GM12878 (cell line): Measurements from ENCODE around the gene PHKG2. TPM values are rescaled to one million over a fixed set of nuclear protein-coding genes. Genes with fewer than 3 reads are reported as not detected.

Experiments
- BHLHE40 ChIP-seq, 2 experiments: fragments of 450-650 bp in 1 of 2; IDR thresholded peaks; 2 replicates each; pipeline ENCODE4 v1.6.1; 2011 to 2017; ENCODE audit warnings: low read depth in 2 of 2, borderline replicate concordance in 1 of 2, improper control_type of control experiment in 1 of 2, low read length in 1 of 2, mild to moderate bottlenecking in 1 of 2
- CHD2 ChIP-seq: IDR thresholded peaks from 2 replicates; pipeline ENCODE4 v1.6.1; 2011; ENCODE audit warnings: low read depth, low read length, improper control_type of control experiment, borderline replicate concordance
- CREB1 ChIP-seq: IDR thresholded peaks from 2 replicates; pipeline ENCODE4 v1.6.1; 2012; ENCODE audit warnings: low read depth, mild to moderate bottlenecking, inconsistent platforms
- GATAD2B ChIP-seq: fragments of 450-650 bp; conservative IDR thresholded peaks from 2 replicates; pipeline ENCODE4 v1.6.1; 2017; ENCODE audit warnings: low read depth, mild to moderate bottlenecking, moderate library complexity
- IKZF1 ChIP-seq: fragments of 450-650 bp; conservative IDR thresholded peaks from 2 replicates; pipeline ENCODE4 v1.6.1; 2017; ENCODE audit warnings: antibody characterized with exemption, mild to moderate bottlenecking
- MEF2B ChIP-seq: fragments of 450-650 bp; IDR thresholded peaks from 2 replicates; pipeline ENCODE4 v1.6.1; 2018; ENCODE audit warnings: mild to moderate bottlenecking, moderate library complexity; ENCODE audit not compliant: partially characterized antibody, poor library complexity, severe bottlenecking
- PAX5 ChIP-seq: IDR thresholded peaks from 2 replicates; pipeline ENCODE4 v1.6.1; 2011; ENCODE audit warnings: low read depth, low read length, borderline replicate concordance
- PAX8 ChIP-seq: fragments of 450-650 bp; IDR thresholded peaks from 2 replicates; pipeline ENCODE4 v1.6.1; 2017; ENCODE audit warnings: mild to moderate bottlenecking, moderate library complexity
- RELA ChIP-seq: fragments of 450-650 bp; IDR thresholded peaks from 2 replicates; pipeline ENCODE4 v1.8.0; 2014; ENCODE audit warnings: borderline replicate concordance; ENCODE audit not compliant: partially characterized antibody
- TCF12 ChIP-seq: IDR thresholded peaks from 2 replicates; pipeline ENCODE4 v1.6.1; 2011; ENCODE audit warnings: low read depth, mild to moderate bottlenecking, low read length
- ZSCAN29 ChIP-seq: fragments of 450-650 bp; IDR thresholded peaks from 2 replicates; pipeline ENCODE4 v1.6.1; 2017; ENCODE audit warnings: mild to moderate bottlenecking, moderate library complexity
- polyA plus RNA-seq, 11 experiments: library from polyadenylated mRNA; depleted of rRNA in 4 of 11; unstranded in 6 of 11; stranded (reverse) in 5 of 11; fragments of >200 nt; fragmentation: Nextera tagmentation in 4 of 11; fragmentation: Illumina TruSeq in 1 of 11; extraction: Ambion mirVana in 4 of 11; extraction: Trizol in 1 of 11; gene quantifications; 1 replicate in 1 of 11; 2 replicates in 10 of 11; pipeline versions ENCODE4 v1.2.1 to v1.2.3, GENCODE V29; 2011 to 2016; ENCODE audit warnings: inconsistent platforms in 2 of 11, missing spikeins in 2 of 11, low read depth in 1 of 11
- total RNA-seq, 4 experiments: library from RNA; depleted of rRNA in 3 of 4; stranded (reverse); fragments of >200 nt in 3 of 4; fragmentation: Illumina TruSeq in 1 of 4; extraction: Trizol in 1 of 4; gene quantifications; 2 replicates each; pipeline versions ENCODE4 v1.2.1 to v1.2.3, GENCODE V29; 2013 to 2021
- TF ChIP-seq, protein P1 (sequence below): IDR thresholded peaks from 2 replicates; pipeline ENCODE4 v1.6.1; 2011; ENCODE audit warnings: mild to moderate bottlenecking, low read depth, low read length, moderate library complexity; ENCODE audit not compliant: insufficient replicate concordance
- TF ChIP-seq, protein P2 (sequence below): IDR thresholded peaks from 2 replicates; pipeline ENCODE4 v1.6.1; 2012; ENCODE audit warnings: low read depth, low read length, improper control_type of control experiment
- TF ChIP-seq, protein P3 (sequence below): IDR thresholded peaks from 2 replicates; pipeline ENCODE4 v1.6.1; 2012; ENCODE audit warnings: low read depth, low read length, improper control_type of control experiment
- TF ChIP-seq, protein P4 (sequence below): fragments of 450-650 bp; formaldehyde crosslinking; IDR thresholded peaks from 2 replicates; pipeline ENCODE4 v1.4.0; 2020; ENCODE audit warnings: mild to moderate bottlenecking, moderate library complexity

Gene PHKG2
- total and polyA plus RNA-seq, 10 of the 15 experiments (the other 5 are each of a cell fraction or from before 2014, with no cell fraction given): 5.2 to 50.1 (median 37.2) TPM

DNA sequence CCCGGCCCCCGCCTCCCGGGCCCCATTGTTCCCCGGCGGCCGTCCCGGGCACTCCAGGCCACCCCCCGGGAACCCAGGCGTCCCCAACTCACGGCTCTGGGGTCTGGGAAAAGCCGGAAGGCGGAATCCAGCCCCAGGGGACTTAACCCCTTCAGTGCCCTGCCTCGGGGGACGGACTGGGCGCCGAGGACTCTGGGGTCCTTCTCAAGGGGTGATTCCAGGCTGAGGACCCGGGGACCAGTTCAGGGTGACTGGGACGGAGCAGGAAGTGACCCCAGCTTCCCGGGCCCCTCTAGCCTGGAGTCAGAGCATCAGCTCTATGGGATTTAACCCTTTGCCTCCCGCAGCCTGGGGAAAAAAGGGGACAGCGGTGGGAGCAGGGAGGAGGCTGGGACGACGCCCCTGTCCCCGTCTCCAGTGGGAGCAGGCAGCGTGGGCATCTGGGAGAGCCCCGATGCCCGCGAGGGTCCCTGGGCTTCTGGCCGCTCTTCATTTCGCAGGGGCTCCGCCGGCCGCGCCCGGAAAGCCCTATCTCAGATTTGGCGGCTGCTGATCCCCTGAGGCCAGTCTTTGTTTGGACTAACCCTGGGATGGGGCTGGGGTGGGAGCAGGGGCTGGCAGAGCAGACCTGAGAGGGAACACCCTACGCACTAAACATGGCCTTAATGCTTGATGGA lies 38.8 kb downstream of the PHKG2 start, which contains the start of gene ZNF629 (continued):
- TF ChIP-seq, protein P1, sequence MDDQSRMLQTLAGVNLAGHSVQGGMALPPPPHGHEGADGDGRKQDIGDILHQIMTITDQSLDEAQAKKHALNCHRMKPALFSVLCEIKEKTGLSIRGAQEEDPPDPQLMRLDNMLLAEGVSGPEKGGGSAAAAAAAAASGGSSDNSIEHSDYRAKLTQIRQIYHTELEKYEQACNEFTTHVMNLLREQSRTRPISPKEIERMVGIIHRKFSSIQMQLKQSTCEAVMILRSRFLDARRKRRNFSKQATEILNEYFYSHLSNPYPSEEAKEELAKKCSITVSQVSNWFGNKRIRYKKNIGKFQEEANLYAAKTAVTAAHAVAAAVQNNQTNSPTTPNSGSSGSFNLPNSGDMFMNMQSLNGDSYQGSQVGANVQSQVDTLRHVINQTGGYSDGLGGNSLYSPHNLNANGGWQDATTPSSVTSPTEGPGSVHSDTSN: no peak
- TF ChIP-seq PAX8 (no peak), TCF12 (0 out of 2 replicates have a peak, but pooled peaks have one; percentile 11), IKZF1 (peak; percentile 63), GATAD2B (peak; percentile 35; the same call in 1 of the 2 replicates), ZSCAN29 (no peak), CREB1 (no peak), RELA (no peak), MEF2B (peak; percentile 38), PAX5 (no peak), BHLHE40 (IDR thresholded peaks at IDR 0.05; ENCODE audit: borderline replicate concordance in 1 of 2, low read depth in 2 of 2, low read length in 1 of 2) (no peak), CHD2 (no peak)
- TF ChIP-seq, protein P2, sequence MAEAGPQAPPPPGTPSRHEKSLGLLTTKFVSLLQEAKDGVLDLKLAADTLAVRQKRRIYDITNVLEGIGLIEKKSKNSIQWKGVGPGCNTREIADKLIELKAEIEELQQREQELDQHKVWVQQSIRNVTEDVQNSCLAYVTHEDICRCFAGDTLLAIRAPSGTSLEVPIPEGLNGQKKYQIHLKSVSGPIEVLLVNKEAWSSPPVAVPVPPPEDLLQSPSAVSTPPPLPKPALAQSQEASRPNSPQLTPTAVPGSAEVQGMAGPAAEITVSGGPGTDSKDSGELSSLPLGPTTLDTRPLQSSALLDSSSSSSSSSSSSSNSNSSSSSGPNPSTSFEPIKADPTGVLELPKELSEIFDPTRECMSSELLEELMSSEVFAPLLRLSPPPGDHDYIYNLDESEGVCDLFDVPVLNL: no peak
- TF ChIP-seq, protein P3, sequence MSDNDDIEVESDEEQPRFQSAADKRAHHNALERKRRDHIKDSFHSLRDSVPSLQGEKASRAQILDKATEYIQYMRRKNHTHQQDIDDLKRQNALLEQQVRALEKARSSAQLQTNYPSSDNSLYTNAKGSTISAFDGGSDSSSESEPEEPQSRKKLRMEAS: no peak
- TF ChIP-seq, protein P4, sequence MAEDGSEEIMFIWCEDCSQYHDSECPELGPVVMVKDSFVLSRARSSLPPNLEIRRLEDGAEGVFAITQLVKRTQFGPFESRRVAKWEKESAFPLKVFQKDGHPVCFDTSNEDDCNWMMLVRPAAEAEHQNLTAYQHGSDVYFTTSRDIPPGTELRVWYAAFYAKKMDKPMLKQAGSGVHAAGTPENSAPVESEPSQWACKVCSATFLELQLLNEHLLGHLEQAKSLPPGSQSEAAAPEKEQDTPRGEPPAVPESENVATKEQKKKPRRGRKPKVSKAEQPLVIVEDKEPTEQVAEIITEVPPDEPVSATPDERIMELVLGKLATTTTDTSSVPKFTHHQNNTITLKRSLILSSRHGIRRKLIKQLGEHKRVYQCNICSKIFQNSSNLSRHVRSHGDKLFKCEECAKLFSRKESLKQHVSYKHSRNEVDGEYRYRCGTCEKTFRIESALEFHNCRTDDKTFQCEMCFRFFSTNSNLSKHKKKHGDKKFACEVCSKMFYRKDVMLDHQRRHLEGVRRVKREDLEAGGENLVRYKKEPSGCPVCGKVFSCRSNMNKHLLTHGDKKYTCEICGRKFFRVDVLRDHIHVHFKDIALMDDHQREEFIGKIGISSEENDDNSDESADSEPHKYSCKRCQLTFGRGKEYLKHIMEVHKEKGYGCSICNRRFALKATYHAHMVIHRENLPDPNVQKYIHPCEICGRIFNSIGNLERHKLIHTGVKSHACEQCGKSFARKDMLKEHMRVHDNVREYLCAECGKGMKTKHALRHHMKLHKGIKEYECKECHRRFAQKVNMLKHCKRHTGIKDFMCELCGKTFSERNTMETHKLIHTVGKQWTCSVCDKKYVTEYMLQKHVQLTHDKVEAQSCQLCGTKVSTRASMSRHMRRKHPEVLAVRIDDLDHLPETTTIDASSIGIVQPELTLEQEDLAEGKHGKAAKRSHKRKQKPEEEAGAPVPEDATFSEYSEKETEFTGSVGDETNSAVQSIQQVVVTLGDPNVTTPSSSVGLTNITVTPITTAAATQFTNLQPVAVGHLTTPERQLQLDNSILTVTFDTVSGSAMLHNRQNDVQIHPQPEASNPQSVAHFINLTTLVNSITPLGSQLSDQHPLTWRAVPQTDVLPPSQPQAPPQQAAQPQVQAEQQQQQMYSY: no peak
